Ectodermal cell (in vitro differentiated cells): ENCODE results near the gene NAA11. TPM values are rescaled to one million over a fixed set of nuclear protein-coding genes. Genes with fewer than 3 reads are reported as not detected.

Experiments
- H3K27ac ChIP-seq: 2 replicates; pipeline ENCODE4 v1.7.0; 2013; ENCODE audit warnings: mild to moderate bottlenecking, low read depth, low read length; ENCODE audit not compliant: insufficient read depth, poor library complexity, severe bottlenecking
- H3K27me3 ChIP-seq: 2 replicates; pipeline ENCODE4 v1.7.0; 2013; ENCODE audit warnings: mild to moderate bottlenecking, low read length; ENCODE audit not compliant: insufficient read depth, control insufficient read depth, poor library complexity, severe bottlenecking
- H3K36me3 ChIP-seq: one replicate; pipeline ENCODE4 v1.7.0; 2013; ENCODE audit warnings: low read length; ENCODE audit not compliant: control insufficient read depth, insufficient read depth
- H3K4me1 ChIP-seq: one replicate; pipeline ENCODE4 v1.7.0; 2013; ENCODE audit warnings: low read length; ENCODE audit not compliant: control insufficient read depth, insufficient read depth
- H3K4me3 ChIP-seq: 2 replicates; pipeline ENCODE4 v1.7.0; 2013; ENCODE audit warnings: low read depth, low read length, control low read depth; ENCODE audit not compliant: insufficient read depth
- H3K9me3 ChIP-seq: 2 replicates; pipeline ENCODE4 v1.7.0; 2013; ENCODE audit warnings: mild to moderate bottlenecking, low read length, moderate library complexity; ENCODE audit not compliant: control insufficient read depth
- WGBS, 2 experiments: methylation state at CpG; one replicate each; pipeline ENCODE4 v1.1.7; 2013; ENCODE audit warnings: missing lambda C conversion rate in 2 of 2; 5-methylcytosine and 5-hydroxymethylcytosine counted together
- polyA plus RNA-seq, 4 experiments: library from polyadenylated mRNA; stranded (reverse); fragments of 50-300 nt; gene quantifications; one replicate each; pipeline ENCODE4 v1.2.3, GENCODE V29; 2013

The NAA11 gene
- polyA plus RNA-seq (2013, experiment 1 of 4) = not detected
- polyA plus RNA-seq (2013, experiment 2 of 4) = not detected
- polyA plus RNA-seq (2013, experiment 3 of 4) = not detected
- polyA plus RNA-seq (2013, experiment 4 of 4) = not detected

DNA sequence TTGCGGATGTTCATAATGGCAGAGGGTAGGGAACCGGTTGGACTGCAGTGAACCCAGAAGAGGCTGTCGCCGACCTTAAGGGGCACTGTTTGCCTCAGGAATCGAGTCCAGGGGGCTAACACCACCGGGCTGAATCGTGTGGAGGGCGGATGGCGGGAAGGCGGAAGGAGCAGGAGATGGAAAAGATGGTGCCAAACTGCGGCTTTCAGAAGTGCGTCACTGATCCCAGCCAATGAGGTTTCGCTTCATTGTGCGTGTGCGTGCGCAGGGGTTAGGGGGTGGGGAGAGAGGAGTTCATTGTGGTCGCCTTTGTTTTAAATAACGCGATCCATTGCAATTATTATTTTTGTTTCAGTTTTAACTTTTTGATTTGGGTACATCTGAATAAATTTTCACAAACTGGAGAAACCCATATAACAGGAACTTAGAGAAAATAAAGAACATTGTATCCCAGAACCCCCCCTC lies at the start of gene NAA11:
Gene NAA11, minus strand, starts transcription at position 198 of the 465 bp plus-strand sequence. Its CDS starts 184 bp downstream, at position 14.
- Histone ChIP-seq H3K4me1 (no peaks in the 10 kb centered on the region), H3K4me3 (no peak within 1 kb of the TSS)
- WGBS, 2 experiments = 89 to 91% methylated on average over 19 of the region's 19 CpGs

GRCh38 chr4:79370026-79370425 lies 44.2 kb upstream of the NAA11 start:
- 86 to 92% methylated on average over 2 of the region's 2 CpGs for WGBS, 2 experiments
- Histone ChIP-seq H3K36me3 (no peaks in the 10 kb centered on the region), H3K27ac (no peak overlapping the region), H3K4me3 (no peak overlapping the region), H3K4me1 (no peaks in the 10 kb centered on the region), H3K9me3 (no peaks in the 10 kb centered on the region), H3K27me3 (no peaks in the 10 kb centered on the region)

More for the DNA sequence above, at the start of gene NAA11:
- no peaks in the 10 kb centered on the region for H3K9me3 ChIP-seq
- no peaks in the 10 kb centered on the region for H3K36me3 ChIP-seq
- no peaks in the 10 kb centered on the region for H3K27me3 ChIP-seq
- no peak within 1 kb of the TSS for H3K27ac ChIP-seq

DNA sequence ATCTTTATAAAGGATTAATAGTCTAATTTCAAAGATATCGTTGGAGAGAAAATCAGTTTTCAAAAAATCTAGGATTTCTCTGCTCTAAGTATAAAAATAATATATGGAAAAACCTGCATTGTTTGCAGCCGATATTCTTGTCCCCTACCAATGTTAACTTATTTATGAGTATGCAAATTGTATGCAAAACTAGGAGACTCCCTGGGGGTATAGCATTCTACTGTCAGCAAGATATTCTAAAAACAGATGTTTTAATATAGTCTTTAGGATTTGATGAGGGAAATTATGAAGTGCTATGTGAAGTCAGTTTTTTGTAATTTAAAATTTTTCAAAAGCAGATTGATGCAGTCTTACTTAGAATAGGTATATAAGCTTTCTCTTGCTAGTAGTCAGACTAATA lies 41.2 kb upstream of the NAA11 start:
- Histone ChIP-seq H3K9me3 (no peaks in the 10 kb centered on the region), H3K4me1 (no peaks in the 10 kb centered on the region), H3K36me3 (no peaks in the 10 kb centered on the region), H3K27me3 (no peaks in the 10 kb centered on the region), H3K4me3 (no peak overlapping the region), H3K27ac (no peak overlapping the region)
- 89% methylated on average over 1 of the region's 2 CpGs; no CpG with 5 or more reads in 1 of the 2 experiments for WGBS, 2 experiments

DNA sequence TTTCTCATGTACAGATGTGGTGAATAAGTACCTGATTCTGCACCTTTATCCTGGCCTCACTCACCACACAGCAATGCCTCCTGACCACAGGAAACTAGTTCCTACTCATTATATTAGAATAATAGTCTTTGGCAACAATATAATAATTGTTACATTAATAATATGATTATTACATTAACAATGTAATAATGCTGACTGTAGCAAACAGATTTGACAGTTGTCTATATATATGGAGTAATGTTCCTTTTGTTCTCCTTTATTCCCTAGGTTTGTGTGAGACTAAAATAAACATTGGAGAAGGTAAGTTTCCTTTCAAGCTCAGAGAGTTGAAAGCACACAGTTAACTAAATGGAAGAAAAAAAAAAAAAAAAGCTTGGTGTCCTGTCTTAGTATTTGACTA lies 40.6 kb upstream of the NAA11 start:
- no peaks in the 10 kb centered on the region for H3K27me3 ChIP-seq
- no peak overlapping the region for H3K27ac ChIP-seq
- H3K4me3 ChIP-seq = no peak overlapping the region
- no peaks in the 10 kb centered on the region for H3K9me3 ChIP-seq
- H3K4me1 ChIP-seq = no peaks in the 10 kb centered on the region
- H3K36me3 ChIP-seq = no peaks in the 10 kb centered on the region

DNA sequence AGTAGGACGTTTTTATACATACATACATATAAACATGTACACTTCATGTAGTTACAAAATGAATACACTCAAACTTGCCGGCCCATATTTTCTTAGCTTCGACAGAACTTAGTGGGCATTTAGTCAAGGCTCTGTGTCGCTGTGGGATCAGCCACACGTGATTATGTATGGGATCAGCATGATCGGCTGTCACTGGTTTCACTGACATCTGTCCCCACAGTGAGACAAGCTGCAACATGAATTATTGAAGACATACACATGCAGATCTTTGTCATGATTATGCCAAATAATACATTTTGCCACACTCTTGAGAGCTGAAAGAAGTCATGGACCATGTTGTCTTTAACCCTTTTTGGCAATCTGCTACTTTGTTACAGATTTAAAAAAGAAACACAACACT lies 38.2 kb upstream of the NAA11 start:
- H3K4me1 ChIP-seq = no peaks in the 10 kb centered on the region
- H3K9me3 ChIP-seq = no peaks in the 10 kb centered on the region
- H3K4me3 ChIP-seq = no peak overlapping the region
- no peaks in the 10 kb centered on the region for H3K36me3 ChIP-seq
- H3K27me3 ChIP-seq = no peaks in the 10 kb centered on the region
- 93 to 94% methylated on average over 5 of the region's 6 CpGs for WGBS, 2 experiments
- no peak overlapping the region for H3K27ac ChIP-seq

GRCh38 chr4:79362626-79363025 lies 36.8 kb upstream of the NAA11 start:
- WGBS, 2 experiments = 94 to 95% methylated on average over 4 of the region's 4 CpGs
- Histone ChIP-seq H3K4me1 (no peaks in the 10 kb centered on the region), H3K4me3 (no peak overlapping the region), H3K36me3 (no peaks in the 10 kb centered on the region), H3K27me3 (no peaks in the 10 kb centered on the region), H3K27ac (no peak overlapping the region), H3K9me3 (no peaks in the 10 kb centered on the region)

- H3K27ac ChIP-seq = no peak overlapping the region
- no peaks in the 10 kb centered on the region for H3K36me3 ChIP-seq
- H3K9me3 ChIP-seq = no peaks in the 10 kb centered on the region
- H3K4me3 ChIP-seq = no peak overlapping the region
- H3K27me3 ChIP-seq = no peaks in the 10 kb centered on the region
- H3K4me1 ChIP-seq = no peaks in the 10 kb centered on the region
Measured at GRCh38 chr4:79360006-79360405, 34.1 kb upstream of the NAA11 start.

GRCh38 chr4:79358438-79358837 lies 32.6 kb upstream of the NAA11 start:
- no peaks in the 10 kb centered on the region for H3K9me3 ChIP-seq

GRCh38 chr4:79357365-79357764 lies 31.5 kb upstream of the NAA11 start:
- H3K4me3 ChIP-seq = no peak overlapping the region
- WGBS, 2 experiments = 93 to 95% methylated on average over 7 of the region's 8 CpGs
- no peaks in the 10 kb centered on the region for H3K36me3 ChIP-seq
- H3K4me1 ChIP-seq = no peaks in the 10 kb centered on the region
- no peaks in the 10 kb centered on the region for H3K27me3 ChIP-seq
- no peak overlapping the region for H3K27ac ChIP-seq
- no peaks in the 10 kb centered on the region for H3K9me3 ChIP-seq

More at GRCh38 chr4:79358438-79358837, 32.6 kb upstream of the NAA11 start:
- H3K36me3 ChIP-seq = no peaks in the 10 kb centered on the region
- no peak overlapping the region for H3K27ac ChIP-seq
- H3K27me3 ChIP-seq = no peaks in the 10 kb centered on the region
- no peaks in the 10 kb centered on the region for H3K4me1 ChIP-seq
- 83% methylated on average over 1 of the region's 1 CpG; no CpG with 5 or more reads in 1 of the 2 experiments for WGBS, 2 experiments
- no peak overlapping the region for H3K4me3 ChIP-seq

DNA sequence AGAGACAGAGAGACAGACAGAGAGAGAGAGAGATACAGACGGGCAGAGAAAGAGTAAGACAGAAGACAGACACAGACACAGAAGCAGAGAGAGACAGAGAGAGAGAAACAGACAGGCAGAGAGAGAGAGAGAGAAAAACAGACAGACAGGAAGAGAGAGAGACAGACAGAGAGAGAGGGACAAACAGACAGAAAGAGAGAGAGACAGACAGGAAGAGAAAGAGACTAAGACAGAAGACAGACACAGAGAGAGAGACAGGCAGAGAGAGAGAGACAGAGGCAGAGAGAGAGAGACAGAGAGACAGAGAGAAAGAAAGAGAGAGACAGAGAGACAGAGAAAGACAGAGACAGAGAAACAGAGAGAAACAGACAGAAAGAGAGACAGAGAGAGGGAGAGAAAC lies 27.2 kb upstream of the NAA11 start:
- no peak overlapping the region for H3K4me3 ChIP-seq
- H3K9me3 ChIP-seq = no peaks in the 10 kb centered on the region
- 79 to 88% methylated on average over 1 of the region's 1 CpG for WGBS, 2 experiments
- H3K27me3 ChIP-seq = no peaks in the 10 kb centered on the region
- no peaks in the 10 kb centered on the region for H3K36me3 ChIP-seq
- no peak overlapping the region for H3K27ac ChIP-seq
- no peaks in the 10 kb centered on the region for H3K4me1 ChIP-seq

- H3K36me3 ChIP-seq = no peaks in the 10 kb centered on the region
- H3K9me3 ChIP-seq = no peaks in the 10 kb centered on the region
- H3K27me3 ChIP-seq = no peaks in the 10 kb centered on the region
- no peak overlapping the region for H3K4me3 ChIP-seq
- H3K27ac ChIP-seq = no peak overlapping the region
- 84 to 92% methylated on average over 2 of the region's 2 CpGs for whole genome bisulfite sequencing, 2 experiments
- no peaks in the 10 kb centered on the region for H3K4me1 ChIP-seq
Measured at GRCh38 chr4:79348405-79348804, 22.5 kb upstream of the NAA11 start.
